HG03045 (cell line): Measurements from ENCODE around the gene CAMKMT.

Experiments
- ATAC-seq: cut with Tn5 transposase; IDR thresholded peaks from one replicate; pipeline ENCODE4 v1.9.1; 2021; ENCODE audit warnings: mild to moderate bottlenecking, moderate library complexity; ENCODE audit not compliant: unreplicated experiment

The CAMKMT gene

DNA sequence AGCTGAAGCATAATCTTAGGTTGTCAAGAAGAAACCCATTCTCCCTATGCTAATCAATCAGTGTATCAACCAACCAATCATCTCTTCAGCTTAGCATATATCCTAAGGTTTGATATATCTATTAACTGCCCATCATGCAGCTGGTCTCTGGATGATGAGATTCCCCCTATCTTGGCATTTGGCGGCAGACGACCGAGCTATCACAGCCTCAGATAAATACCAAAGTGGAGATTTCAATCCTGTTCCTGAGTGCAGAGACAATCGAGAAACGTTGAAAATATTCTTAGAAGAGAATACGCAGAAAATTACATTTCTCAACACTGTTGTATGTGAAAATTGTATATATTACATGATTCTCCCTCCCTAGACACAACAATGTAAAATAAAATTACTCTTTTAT, 320.7 kb downstream of the CAMKMT start:
- ATAC-seq, result no peak

DNA sequence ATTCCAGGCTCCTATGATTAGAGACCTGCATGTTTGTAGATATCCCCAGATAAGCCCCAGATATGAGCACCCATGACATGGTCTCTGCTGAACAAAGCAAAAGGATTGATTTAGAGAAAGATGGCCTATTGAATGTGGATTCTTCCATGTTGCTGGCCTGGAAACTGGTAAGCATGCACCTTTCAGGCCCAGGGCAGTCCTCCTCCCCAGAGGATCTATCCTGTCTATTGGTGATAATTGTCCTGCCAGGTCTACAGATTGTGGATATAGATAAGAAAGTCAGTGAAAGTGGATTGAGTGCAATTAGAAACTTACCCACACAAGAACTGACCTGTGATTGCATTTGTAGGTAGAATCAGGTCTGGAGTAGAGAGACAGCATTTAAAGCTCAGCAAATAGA, 322.8 kb downstream of the CAMKMT start:
- no peak for ATAC-seq

DNA sequence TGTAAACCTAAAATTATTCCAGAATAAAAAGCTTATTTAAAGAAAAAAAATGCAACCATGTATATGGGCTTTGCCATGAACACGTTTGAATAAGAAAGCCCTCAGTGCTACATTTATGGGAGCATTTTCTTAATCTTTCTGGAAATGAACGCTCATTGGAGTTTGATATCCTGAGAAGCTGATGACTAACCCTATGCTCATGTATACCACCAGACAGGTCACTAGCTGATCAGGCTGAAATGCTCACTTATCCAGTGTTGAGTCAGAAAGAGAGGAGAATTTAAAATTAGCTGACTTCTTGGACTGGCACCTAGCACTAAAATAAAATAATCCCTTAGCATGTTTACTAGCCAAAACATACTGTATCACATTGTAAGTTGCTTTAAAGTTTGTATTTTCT, 324.8 kb downstream of the CAMKMT start:
- ATAC-seq, result no peak

DNA sequence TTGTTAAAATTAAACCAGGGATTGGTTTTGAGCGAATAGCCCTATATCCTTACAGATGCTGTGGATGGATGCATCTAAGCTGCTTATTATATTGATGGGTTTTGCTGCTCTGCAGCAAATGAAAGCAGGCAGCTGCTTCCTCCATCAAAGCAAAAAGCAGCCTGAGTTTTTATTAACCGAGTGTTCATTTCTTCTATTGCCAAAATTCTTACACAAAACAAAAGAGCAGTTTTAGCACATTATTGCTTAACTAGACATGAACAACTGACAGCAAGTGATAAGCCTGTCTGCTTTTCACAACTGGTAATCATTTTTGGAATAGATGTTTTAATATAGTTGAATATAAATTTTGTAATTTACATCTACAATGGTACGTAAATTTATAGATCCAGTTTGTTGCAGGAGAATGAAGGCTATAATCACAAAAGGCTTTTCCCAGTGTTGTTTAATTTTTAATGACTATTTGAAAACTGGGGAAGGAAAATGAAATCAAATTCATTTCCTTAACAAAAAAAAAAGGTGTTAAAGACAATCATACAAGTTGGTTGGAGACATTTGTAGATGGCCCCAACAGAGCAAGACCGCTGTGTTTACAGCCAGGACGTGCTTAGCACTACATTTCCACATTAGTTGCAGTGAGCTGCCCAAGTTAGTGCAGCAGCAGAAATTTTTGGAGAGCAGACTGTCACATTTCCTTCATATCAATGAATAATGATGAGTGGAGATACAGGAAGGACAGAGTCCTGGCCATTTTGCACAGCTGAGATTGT, 326.1 kb downstream of the CAMKMT start:
- ATAC-seq, result no peak

DNA sequence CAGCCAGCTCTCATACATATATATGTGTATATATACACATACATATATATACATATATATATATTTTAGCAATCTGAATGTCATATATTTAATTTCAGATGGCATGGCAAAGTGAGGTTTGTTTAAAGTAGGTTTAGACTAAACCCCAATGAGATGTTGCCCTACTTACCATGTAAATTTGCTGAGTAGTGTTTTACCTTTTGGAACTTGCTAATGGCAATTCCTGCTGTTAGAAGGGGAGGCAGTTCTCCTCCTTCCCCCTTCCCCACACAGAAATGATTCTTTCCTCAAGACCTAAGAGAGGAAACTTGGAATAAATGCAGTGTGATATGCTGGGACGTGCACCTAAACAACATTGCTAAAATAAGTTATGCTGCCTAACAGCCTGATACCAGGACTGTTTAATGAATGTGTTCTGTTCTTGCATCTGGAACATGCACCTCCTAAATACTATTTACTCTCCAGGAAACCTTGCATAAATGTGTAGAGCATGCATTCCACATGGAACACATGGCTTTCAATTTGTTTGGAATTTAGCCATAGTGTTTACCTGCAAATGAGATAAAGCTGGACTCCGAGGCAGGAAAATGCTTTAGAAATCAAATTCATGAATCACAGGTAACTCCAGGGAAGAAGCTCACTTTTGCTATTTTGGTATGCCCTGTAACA, 326.8 kb downstream of the CAMKMT start:
- ATAC-seq, result no peak

DNA sequence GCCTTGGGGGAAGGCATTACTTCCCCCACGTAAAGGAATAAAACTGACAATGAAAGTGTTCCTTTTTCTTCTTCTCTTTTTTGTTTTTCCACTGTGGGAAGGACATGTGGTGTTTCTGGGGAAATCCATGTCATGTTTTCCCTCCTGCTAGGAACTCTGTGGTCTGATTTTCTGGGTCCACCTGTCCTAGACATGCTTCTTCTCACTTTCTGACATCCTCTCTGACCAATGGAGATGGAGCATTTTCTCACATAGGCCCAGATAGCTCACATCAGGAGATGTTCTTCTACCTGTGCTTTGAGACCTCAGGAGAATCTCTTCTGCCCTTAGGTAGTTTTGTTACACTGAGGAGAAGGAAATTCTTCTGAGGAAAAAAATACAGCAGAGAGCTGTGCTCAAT, 327.8 kb downstream of the CAMKMT start:
- ATAC-seq, result no peak

DNA sequence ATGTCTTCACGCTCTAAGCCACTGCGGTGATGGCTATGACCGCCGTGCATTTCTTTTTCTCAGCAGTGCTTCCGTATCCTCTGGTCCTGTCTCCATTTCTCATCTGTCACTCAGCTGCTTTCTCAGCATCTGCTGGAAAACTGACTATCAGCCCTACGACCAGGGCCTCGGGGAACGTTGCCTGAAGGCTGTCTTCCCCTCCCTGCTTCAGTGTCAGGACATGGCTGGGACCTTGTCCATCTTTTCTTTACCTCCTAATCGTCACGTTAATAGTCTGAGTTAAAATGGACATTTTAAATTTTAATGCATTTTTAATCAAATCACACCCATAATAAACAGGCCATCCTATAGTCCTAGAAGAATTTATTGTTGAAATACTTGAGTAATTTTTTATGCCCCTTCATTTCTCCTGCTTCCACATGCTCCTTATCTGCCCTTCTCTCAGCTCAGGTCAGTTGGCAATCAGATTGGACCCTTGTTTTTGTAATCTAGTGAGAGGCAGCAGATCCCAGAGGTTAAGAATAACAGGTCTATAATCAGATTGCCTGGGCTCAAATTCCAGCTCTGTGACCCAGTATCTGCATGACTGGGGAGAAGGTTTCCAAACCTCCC, 329.5 kb downstream of the CAMKMT start:
- ATAC-seq, result no peak

DNA sequence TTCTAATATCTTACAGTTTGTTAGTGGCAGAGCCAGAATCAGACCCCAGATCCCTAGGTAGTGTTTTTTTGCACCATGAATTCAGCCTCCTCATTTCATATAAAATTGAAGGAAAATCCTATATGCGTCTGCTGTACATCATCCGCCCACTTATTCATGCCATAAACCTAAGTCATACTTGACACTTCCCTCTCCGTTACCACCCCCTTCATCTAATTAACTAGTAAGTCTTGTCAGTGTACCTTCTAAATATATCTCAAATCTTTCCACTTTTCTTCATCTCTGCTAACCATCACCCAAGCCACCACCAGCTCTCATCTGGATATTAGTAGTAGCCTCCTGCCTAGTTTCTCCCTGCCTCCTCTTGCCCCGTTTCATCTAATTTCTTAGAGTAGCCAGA, 331.1 kb downstream of the CAMKMT start:
- no peak for ATAC-seq

DNA sequence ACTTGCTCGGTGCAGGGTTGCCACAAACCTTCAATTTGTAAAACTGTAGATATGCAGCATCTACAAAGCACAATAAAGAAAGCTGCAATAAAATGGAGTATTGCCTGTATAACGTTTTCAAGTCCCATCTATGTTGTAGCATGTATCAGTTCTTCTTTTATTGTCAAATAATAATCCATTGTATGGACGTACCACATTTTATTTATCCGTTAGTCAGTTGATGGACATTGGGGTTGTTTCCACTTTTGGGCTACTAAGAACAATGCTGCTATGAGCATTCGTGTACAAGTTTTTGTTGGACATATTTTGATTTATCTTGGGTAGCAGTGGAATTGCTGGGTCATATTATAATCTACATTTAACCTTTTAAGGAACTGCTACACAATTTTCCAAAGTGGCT, 339.1 kb downstream of the CAMKMT start:
- no peak for ATAC-seq

DNA sequence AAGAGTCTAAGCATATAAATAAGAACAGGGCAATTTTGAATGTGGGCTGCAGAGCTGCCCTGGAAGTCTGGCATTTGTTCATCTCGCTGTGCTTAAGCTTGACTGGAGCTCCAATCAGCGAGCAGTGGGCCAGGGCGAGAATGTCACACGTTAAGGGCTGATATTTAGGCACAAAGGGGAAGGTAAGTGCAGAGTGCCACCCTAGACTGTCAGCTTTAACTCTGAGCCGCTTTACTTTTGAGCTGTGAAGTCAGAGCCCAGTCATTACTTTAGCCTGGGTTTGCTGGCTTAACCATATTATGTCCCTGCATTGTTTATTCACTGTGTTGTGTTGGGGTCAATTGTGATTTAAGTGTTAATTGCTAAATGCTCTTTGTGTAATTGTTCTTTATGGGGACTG, 343.6 kb downstream of the CAMKMT start:
- ATAC-seq, result no peak

DNA sequence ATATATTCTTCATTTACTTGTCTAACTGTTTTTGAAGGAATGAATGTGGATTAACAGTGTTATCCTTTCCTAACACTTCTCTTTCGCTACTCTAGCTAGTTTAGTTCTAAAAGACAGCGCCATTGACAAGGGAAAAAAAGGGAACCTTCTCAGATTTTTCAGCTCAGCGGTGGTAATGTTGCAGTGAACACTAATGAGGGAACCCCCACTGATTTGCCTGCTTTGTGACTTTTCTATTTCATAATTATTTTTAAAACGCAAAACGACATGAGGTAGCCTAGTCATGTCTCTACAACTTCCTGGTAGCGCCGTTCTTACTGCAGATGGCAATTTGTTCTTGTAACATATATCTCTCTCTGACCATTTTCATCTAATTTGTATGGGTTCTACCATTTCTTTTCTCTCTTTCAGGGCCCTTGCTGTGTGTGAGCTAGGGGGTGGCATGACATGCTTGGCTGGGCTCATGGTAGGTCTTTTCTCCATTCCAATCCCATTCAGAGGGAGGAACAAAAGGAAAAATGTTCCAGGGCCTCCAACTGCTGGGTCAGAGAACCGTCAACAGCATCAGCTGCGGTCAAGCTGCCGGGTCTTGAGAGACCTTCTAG, 344.2 kb downstream of the CAMKMT start:
- ATAC-seq, result no peak

DNA sequence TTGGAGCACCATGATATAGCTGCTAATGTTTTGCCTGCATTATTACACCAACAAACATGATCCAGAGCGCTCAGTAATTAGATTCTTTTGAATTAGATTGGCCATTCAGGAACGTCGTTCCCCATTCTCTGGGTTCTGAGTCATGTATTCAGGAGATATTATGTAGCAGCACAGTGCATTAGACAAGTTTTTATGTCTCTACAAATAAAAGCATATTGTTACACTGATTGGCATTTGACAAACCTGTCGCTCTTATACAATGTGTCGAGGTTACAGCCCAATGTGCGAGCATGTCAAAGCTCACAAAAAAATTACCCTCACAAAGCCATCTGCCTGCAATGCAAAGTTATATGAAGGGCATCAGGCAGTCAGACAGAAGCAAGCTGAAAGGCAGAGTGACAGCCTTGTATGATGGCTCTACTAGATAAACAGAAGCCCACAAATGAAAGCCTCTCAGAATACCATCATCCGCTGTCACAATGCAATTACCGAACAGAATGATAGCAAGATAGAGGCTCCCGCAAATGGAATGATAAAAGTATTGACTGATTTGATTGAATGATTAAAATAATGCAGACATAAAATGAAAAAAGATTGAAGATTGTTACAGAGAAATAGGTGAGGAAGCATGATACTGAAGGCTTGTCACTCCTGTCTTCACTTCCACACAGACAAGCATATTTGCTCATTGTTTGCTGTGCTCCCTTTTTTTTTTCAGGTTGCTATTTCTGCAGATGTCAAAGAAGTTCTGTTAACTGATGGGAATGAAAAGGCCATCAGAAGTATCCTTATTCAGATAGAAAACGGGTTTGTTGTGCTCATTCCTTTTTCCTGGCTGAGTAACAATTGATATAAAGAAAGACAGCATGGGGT, 345.2 kb downstream of the CAMKMT start:
- no peak for ATAC-seq

DNA sequence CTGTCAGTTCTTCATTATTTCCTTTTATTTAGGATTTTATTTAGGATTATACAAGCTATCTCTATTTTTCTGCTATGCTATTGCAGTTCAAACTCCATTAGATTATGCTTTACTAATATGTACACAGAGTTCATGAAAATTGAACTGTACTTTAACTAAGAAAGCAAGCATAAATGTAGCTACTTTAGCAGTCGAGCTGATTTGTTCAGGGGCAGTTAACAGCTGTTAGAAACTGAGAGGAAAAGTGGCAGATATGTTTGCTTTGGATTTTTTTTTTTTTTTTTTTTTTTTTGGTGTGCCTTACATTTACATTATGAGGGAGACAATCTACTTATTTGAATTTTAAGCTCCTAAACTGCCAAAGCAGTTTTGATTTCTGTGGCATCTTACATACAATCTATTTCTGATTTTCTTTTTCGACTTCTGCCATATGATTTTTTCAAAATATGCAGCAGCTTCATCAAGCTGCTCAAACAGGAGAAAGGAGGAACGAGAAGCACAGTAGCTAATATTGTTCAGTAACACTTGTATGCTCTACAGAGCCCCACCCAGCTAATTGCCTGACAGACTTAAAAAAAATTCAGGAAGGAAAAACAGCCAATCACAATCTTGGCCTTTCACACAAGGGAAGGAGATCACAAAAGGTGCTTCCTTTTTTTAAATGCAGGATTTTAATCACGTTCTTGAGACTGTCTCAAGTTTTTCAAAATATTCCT, 346.4 kb downstream of the CAMKMT start:
- no peak for ATAC-seq

DNA sequence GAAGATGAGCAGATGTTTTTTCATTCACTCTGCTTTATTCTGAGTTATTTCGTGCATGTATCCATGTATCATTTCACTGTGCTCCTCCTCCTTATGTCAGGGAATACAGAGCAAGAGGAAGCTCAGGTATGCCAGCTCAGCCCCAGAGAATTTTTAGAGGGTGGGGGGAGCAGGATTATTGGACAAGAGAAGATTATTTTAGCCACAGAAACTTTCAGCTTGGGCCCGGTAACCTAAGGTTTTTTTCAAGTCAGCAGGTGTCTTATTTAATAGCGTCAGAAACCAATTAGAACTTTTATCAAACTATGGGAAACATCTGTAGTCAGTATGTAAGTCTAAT, 346.9 kb downstream of the CAMKMT start:
- ATAC-seq, result no peak

DNA sequence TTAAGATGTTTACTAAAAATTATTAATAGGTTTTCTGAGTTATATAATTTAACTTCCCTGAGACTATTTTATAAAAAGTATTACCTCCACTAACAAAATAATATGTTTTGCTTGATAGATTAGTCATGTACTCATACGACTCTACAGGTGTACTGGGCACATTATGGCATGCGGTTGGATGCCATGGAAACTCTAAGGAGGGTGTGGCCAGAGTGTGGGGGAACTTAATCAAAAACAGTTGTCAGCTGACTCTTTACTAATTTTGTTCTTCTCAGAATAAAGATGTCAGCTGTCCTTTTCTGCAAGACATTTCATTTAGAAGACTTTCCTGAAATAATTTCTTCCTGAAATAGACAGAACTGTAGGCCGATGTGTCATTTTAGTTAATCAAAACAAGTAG, 351.4 kb downstream of the CAMKMT start:
- no peak for ATAC-seq

DNA sequence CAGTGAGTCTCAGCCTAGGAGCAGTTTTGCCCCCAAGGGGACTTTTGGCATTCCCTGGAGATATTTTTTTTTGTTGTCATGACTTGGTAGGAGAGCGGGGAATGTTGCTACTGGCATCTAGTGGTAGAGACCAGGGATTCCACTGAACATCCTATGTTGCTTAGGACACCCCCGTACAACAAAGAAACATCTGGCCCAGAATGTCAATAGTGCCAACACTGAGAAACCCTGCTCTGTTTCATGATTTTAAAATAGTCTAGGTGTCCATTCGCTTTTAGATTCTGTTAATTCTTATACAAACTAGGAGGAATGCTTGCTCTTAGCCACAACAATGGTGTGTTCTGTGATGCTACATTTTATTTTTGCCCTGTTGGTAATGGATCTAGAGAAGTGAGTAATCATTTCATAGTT, 353.9 kb downstream of the CAMKMT start:
- no peak for ATAC-seq

DNA sequence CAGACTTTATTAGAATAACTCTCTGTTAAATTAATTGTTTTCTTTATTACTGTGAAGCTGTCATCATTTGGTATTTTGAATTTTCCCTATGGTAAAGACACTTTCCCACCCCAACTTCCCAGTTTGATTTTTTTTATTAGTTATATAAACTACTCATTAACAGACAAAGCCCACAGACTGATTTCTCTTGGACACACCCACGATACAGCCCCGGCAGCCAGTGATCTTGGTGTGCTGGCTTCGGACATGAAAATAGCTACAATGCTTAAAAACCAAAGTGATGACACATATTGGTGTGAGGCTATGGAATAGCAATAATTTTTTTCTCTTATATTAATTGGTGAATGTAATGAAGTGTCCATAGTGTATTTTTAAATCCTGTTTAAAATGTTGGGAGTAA, 354.4 kb downstream of the CAMKMT start:
- no peak for ATAC-seq

DNA sequence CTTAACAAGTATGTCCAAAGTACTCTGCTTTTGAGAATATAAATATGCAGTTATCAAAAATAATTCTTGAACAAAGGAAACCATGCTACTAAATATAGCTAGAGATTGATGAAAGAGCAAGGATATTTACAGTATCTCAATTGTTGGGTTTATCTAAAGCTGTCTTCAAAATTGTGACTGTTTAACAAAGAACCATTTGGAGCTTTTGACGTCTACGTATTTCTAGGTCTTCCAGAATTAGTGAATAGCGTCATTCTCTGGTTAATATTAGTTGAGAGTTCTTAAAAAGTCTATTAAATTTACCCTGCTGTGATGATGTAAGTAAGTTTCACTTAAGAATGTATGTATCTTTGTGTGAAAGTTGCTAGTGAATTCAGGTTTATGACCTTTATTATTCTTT, 356.7 kb downstream of the CAMKMT start:
- no peak for ATAC-seq

DNA sequence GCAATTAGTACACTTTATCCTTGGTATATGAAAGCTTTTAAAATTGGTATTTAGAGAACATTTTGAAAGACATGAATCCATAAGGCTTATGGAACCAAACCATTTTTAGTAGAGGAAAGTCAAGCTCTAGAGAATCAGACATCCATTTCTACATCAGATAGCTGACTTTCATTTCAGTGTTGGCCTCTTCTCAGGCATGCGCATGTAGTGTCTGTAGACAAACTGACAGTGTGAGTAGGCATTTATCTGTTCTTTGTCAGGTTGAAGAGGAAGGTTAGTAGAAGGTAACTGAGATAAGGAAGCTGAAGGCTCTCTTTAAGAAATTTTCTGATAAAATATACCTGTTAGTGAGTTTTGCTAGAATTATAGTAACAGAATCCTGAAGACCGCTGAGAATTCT, 357.8 kb downstream of the CAMKMT start:
- no peak for ATAC-seq

DNA sequence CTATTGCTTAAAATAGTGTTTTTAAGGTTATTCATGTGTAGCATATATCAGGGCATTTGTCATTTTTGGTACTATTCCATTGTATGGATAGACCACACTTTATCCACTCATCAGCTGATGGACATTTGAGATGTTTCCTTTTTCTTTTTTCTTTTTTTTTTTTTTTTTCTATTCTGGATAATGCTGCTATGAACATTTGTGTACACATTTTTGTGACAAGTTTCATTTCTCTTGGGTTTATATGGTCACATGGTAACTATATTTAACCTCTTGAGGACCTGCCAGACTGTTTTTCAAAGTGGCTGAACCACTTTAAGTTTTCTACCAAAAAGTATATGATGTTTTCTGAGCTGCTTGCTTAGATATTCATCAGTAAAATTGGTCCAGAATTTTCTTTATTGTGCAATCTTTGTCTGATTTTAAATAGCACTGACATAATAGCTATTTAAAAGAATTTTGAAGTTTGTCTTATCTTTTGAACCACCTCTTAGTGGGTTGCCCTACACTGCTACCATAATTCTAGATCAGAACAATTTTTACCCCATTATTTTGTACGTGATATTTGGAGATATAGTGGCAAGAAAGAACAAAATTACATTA, 360.4 kb downstream of the CAMKMT start:
- ATAC-seq, result no peak
